Measurements from ENCODE around the gene LPCAT3.
"Not testable (repeated sequence)": the region's sequence is repeated elsewhere in the genome, so short reads cannot be mapped to it uniquely, and the experiment has no call there.

LPCAT3 gene

GRCh38 chr12:7037411-7037810, 19.1 kb upstream of the LPCAT3 start:
- DNase-seq (ENCODE audit: low read depth) = not testable (repeated sequence)

GRCh38 chr12:7035463-7035862, 17.2 kb upstream of the LPCAT3 start:
- no peak for DNase-seq (ENCODE audit: low read depth)

GRCh38 chr12:7034464-7034863, 16.2 kb upstream of the LPCAT3 start:
- no peak for DNase-seq (ENCODE audit: low read depth)

GRCh38 chr12:7032990-7033389, 14.7 kb upstream of the LPCAT3 start:
- no peak for DNase-seq (ENCODE audit: low read depth)

- no peak for DNase-seq (ENCODE audit: low read depth)
These were observed 13.0 kb upstream of the LPCAT3 start for GRCh38 chr12:7031306-7031705.

- DNase-seq (ENCODE audit: low read depth) = no peak
These were observed 8.6 kb upstream of the LPCAT3 start for GRCh38 chr12:7026854-7027253.

- no peak for DNase-seq (ENCODE audit: low read depth)
These were observed 4.8 kb upstream of the LPCAT3 start for GRCh38 chr12:7023114-7023513.

GRCh38 chr12:7021956-7022355, 3.7 kb upstream of the LPCAT3 start:
- DNase-seq (ENCODE audit: low read depth) = no peak

- DNase-seq (ENCODE audit: low read depth) = peak; percentile 7
These were observed 830 bp upstream of the LPCAT3 start for GRCh38 chr12:7019043-7019569.

- no peak for DNase-seq (ENCODE audit: low read depth)
These were observed 366 bp downstream of the LPCAT3 start for GRCh38 chr12:7017870-7018349.

GRCh38 chr12:7016958-7017571, 1.2 kb downstream of the LPCAT3 start:
- no peak for DNase-seq (ENCODE audit: low read depth)

- peak; percentile 6 for DNase-seq (ENCODE audit: low read depth)
These were observed 2.5 kb downstream of the LPCAT3 start for GRCh38 chr12:7015555-7016370.

- no peak for DNase-seq (ENCODE audit: low read depth)
These were observed 5.2 kb downstream of the LPCAT3 start for GRCh38 chr12:7013101-7013500.

GRCh38 chr12:7012024-7012607, 6.2 kb downstream of the LPCAT3 start:
- DNase-seq (ENCODE audit: low read depth) = no peak

GRCh38 chr12:7011398-7011797, 6.9 kb downstream of the LPCAT3 start:
- not testable (repeated sequence) for DNase-seq (ENCODE audit: low read depth)

GRCh38 chr12:7009512-7009911, 8.8 kb downstream of the LPCAT3 start:
- no peak for DNase-seq (ENCODE audit: low read depth)

- no peak for DNase-seq (ENCODE audit: low read depth)
These were observed 9.4 kb downstream of the LPCAT3 start for GRCh38 chr12:7008864-7009263.

- no peak for DNase-seq (ENCODE audit: low read depth)
These were observed 11.6 kb downstream of the LPCAT3 start for GRCh38 chr12:7006639-7007038.

- no peak for DNase-seq (ENCODE audit: low read depth)
These were observed 13.0 kb downstream of the LPCAT3 start for GRCh38 chr12:7005311-7005710.

GRCh38 chr12:7004840-7005239, 13.4 kb downstream of the LPCAT3 start:
- no peak for DNase-seq (ENCODE audit: low read depth)

- no peak for DNase-seq (ENCODE audit: low read depth)
These were observed 13.9 kb downstream of the LPCAT3 start for GRCh38 chr12:7004287-7004803.

- DNase-seq (ENCODE audit: low read depth) = no peak
These were observed 16.2 kb downstream of the LPCAT3 start for GRCh38 chr12:7001921-7002591.
